ENCODE results near the gene TSPAN18. TPM values are rescaled to one million over a fixed set of nuclear protein-coding genes. Genes with fewer than 3 reads are reported as not detected.

TSPAN18 gene
- total RNA-seq, 1 donor from 2014 or later, result 11.5 TPM

GRCh38 chr11:44797051-44797450 is 70.3 kb downstream of the TSPAN18 start:
- no peak for DNase-seq (ENCODE audit: low read depth, low spot score)

DNA sequence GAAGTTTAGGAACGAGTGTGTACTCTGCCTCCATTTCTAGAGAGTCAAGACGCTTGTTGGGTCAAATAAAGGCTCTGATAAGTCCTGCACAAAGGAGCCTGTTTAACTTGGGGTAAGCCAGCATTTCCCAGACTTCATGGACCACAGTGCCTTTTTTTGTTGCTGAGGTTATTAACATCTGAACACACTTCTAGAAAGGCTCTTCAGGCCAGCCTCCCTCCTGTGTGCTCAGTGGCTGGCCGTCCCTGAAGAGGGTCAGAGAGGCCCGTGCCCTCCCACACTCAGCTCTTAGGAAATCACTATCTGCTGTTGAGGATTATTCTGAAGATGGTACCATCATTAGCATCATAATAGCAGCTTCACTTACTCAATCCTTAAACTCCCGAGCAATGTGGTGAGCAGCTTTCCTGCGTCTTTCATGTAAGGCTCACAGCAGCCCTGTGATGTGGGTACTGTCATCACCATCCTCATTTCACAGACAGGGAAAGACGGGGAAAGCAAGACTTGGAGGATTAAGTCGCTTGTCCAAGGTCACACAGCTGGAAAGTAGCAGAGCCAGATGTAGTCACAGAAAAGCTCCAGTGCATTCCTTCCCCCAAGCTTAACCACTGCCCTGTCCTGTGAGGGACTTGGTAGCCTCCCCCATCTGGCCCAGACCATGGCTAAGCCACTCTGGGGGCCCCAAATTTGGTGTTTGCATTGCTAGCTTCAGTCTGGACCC is 71.3 kb downstream of the TSPAN18 start:
- no peak for DNase-seq (ENCODE audit: low read depth, low spot score)

DNA sequence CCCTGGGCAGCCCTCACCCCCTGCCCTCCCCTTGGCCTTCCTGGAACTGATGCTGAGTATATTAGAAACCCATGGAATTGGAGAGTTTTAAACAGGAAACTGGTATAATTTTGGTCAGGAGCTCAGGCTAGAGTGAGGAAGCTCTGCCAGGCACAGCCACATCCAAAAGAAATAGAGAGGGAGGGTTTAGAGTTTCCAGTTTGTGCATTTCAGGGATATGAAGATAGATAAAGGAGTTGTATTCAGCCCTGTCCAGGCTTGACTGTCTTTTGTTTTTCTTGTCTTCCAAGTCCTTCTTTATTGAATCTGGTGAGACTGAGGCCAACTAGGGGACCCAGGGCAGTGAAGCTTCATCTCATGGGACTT is 71.8 kb downstream of the TSPAN18 start:
- DNase-seq (ENCODE audit: low read depth, low spot score), result no peak

- DNase-seq (ENCODE audit: low read depth, low spot score), result no peak
Measured at GRCh38 chr11:44799012-44799411, 72.2 kb downstream of the TSPAN18 start.

DNA sequence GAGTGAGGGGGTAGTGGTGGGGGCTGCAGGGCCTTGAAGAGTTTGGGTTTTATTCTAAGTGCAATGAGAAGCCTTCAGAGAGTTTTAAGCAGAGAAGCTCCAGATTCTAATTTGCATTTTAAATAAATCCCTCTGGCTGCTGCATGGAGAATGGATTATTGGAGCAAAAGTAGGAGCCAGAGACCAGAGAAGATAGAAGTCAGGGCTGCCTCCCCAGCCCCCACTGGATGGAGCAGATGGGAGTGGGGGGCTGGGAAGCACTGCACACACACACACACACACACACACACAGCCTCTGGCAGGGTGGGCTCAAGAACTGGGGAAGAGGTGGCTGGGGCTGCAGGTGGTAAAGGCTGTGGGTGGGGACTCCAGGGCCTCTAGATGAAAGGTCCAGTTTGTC is 75.6 kb downstream of the TSPAN18 start:
- DNase-seq (ENCODE audit: low read depth, low spot score), result no peak

GRCh38 chr11:44803009-44803408 is 76.2 kb downstream of the TSPAN18 start:
- DNase-seq (ENCODE audit: low read depth, low spot score), result no peak

GRCh38 chr11:44804449-44805437 is 78.0 kb downstream of the TSPAN18 start:
- no peak for DNase-seq (ENCODE audit: low read depth, low spot score)

DNA sequence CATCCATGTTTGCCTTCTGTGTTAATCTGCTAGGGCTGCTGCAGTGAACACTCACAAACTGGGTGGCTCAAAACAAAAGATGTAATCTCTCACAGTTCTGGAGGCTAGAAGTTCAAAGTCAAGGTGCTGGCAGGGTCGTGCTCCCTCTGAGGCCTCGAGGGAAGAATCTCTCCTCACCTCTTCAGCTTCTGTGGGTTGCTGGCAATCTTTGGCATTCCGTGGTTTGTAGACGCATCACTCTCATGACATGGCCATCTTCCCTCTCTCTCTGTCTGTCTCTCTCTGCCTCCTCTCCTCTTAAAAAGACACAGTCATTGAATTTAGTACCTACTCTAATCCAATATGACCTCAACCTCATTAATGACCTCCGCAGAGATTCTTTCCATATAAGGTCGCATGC is 78.8 kb downstream of the TSPAN18 start:
- DNase-seq (ENCODE audit: low read depth, low spot score), result no peak

DNA sequence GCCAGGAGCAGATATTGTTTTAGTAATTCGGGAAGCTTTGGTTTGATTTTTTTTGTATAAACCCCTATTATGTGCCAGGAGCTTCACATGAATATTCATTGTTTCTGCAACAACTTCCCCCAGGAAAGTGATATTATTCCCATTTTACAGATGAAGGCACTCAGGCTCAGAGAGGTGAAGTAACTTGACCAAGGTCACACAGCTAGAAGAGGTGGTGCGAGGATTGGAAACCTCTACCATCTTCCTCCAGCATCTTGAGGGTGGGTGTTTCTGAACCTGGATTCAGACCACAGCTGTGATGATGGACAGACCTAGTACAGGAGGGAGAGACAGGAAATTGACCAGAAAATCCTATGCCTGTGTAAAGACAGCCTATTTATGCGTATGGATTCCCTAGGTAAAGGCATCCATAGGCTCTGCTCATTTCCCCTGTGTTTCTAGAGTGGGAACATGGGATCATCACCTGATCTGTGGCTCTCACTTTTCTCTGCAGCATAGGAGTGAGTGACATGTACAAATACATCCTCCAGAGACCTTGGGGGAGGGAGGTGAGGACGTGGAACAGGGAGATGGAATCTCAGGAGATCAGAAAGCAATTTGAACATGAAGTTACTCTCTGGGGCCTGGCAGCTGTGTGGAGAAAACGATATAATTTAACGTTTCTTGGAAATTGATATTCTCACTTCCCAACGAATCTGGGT is 81.4 kb downstream of the TSPAN18 start:
- DNase-seq (ENCODE audit: low read depth, low spot score), result no peak

- DNase-seq (ENCODE audit: low read depth, low spot score), result no peak
Measured at GRCh38 chr11:44809283-44809682, 82.5 kb downstream of the TSPAN18 start.

DNA sequence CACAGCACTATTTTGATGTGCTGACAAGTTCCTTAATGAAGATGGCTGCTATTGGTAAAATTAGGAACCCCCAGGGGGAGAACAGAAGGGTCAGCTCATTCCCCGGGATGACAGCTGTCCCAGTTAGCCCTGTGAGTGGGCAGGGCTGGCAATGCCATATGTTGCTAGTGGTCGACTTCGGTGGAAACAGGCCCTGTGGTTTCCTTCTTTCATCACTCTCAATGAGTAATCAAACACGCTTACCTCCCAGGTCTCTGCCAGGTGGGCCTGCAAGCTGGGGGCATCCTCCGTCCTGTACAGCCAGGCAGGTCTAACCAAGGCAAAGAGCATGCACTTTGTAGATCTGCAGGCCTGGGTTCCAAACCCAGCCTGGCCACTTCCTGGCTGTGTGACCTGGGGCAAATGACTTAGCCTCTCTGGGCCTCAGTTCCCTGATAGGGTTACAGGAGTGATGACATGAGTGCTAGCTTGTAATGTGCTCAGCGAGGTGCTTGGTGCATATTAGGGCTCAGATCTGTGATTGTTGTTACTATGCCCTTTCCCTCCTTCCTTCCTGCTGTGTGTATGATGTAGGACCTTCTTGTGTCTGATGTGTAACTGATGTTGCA is 85.2 kb downstream of the TSPAN18 start:
- DNase-seq (ENCODE audit: low read depth, low spot score), result no peak

GRCh38 chr11:44812971-44813370 is 86.2 kb downstream of the TSPAN18 start:
- DNase-seq (ENCODE audit: low read depth, low spot score), result no peak

DNA sequence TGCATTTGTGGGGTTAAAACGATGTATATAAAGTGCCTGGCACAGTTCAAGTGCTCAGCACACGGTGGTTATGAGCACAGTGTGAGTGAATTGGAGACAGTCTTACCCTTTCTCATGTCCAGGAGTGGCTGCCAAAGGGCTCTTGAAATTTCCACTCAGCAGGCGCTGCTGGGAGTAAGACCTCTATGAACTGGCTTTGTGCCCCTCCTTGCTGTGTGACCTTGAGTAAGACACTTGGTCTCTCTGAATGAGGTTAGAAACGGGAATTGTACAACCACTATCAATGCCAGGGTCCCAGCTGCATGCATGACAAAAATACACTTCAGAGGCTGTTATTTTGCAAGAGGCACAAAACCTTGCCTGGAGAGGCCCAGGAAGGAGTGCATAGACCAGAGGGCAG is 86.6 kb downstream of the TSPAN18 start:
- no peak for DNase-seq (ENCODE audit: low read depth, low spot score)

GRCh38 chr11:44814881-44815592 is 88.3 kb downstream of the TSPAN18 start:
- no peak for DNase-seq (ENCODE audit: low read depth, low spot score)

DNA sequence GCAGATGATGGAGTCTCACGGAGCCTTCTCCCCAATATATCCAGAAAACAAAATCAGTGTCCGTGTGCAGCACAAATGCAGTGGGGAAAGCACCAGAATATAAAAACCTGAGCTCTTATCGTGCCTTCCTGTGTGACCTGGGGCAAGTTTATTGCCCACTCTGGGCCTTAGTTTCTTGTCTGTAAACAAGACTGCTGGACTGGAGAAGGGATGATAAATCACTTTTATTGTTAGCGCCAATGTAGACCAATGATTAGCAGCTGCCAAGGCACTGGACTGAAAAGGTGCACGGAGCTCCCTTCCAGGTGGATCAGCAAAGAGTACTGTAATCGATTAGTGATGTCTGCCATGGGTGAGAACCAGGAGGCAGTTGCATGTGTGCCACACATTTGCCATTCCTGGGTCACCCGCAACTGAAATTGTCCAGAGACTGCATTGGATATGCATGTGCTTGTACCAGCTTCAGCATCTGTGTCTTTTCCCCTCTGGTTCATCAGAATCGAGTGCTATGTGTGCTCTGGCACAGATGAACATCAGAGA is 89.2 kb downstream of the TSPAN18 start:
- no peak for DNase-seq (ENCODE audit: low read depth, low spot score)

- no peak for DNase-seq (ENCODE audit: low read depth, low spot score)
Measured at GRCh38 chr11:44816761-44817160, 90.0 kb downstream of the TSPAN18 start.

DNA sequence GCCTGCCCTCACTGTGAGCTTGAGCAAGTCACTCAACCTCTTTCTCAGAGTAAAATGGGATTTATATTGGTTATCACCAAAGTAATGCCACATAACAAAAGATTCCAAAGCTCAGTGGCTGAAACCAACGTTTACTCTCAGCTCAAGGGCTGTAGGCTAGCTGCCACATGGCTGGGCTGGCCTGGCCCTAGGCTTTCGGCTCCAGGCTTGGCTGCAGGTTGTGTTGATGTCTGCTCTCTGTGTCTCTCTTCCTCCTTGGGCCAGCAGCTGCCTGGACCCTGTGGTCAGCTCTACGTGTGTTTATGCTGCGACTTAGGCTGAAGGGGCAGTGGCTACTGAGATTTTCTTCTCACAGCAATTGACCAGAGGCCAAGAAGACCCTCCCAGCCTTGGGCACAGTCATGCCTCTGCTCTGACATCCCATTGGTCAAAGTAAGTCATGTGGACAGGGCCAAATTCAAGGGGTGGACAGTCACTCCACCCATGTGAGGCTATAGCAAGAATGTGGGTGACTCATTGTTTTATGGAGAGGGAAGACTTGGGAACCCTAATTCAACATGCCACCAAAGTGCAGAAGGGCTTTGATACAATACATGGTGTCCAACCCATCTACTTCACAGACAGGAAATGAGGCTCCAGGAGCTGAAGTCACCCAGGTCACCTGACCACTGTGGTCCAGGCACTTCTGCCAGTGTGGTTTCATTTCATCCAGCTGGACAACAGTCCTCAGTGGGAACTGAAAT is 90.6 kb downstream of the TSPAN18 start:
- no peak for DNase-seq (ENCODE audit: low read depth, low spot score)

GRCh38 chr11:44818110-44818509 is 91.3 kb downstream of the TSPAN18 start:
- DNase-seq (ENCODE audit: low read depth, low spot score), result peak; percentile 19

DNA sequence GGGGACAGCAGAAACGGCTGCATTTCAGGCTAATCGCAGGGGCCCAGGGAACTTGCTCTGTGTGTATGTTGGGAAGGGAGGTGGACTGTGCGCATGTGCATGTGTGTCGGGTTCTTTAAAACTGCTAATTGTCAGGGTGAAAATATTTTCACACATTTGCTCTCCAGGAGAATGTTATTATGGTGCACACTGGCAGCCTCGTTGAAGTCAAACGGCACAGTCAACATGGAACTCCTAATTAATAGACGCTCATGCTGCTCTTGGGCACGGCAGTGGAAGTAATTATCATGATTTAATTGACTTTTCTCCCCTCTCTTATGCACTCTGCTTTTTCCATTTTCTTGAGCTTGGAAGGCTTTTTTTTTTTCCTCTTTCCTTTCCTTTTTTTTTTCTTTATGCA is 92.6 kb downstream of the TSPAN18 start:
- no peak for DNase-seq (ENCODE audit: low read depth, low spot score)

- no peak for DNase-seq (ENCODE audit: low read depth, low spot score)
Measured at GRCh38 chr11:44822369-44822768, 95.6 kb downstream of the TSPAN18 start.
